H1 (cell line): ENCODE results near the gene RABEP2. TPM values are rescaled to one million over a fixed set of nuclear protein-coding genes. Genes with fewer than 3 reads are reported as not detected.

Experiments
- CTCF ChIA-PET: fragments of 300-600 bp; sonication (Branson Sonifier 250); formaldehyde crosslinking; loops from one replicate; lab custom pipeline; 2021; ENCODE audit not compliant: partially characterized antibody; lab: Charles Lee
- POLR2A ChIA-PET: fragments of 300-600 bp; sonication (Branson Sonifier 250); formaldehyde crosslinking; loops from one replicate; lab custom pipeline; 2021; ENCODE audit warnings: inconsistent platforms; ENCODE audit not compliant: partially characterized antibody; lab: Charles Lee
- DNase-seq, 2 experiments: peaks; one replicate each; pipeline versions ENCODE4 v3.0.0 to v3.0.0-alpha.2; 2010 to 2022; ENCODE audit warnings: low spot score in 2 of 2, low read depth in 1 of 2, mixed read lengths in 1 of 2
- FAIRE-seq: peaks from 2 replicates; lab custom pipeline; 2011; peaks lifted over from hg19 to GRCh38; lab: Jason Lieb, UNC
- H2AFZ ChIP-seq: 2 replicates; pipeline ENCODE4 v1.8.1; 2012; ENCODE audit warnings: low read length, inconsistent platforms
- H2AK5ac ChIP-seq: 2 replicates; pipeline ENCODE4 v1.6.1; 2013; ENCODE audit warnings: low read depth, low read length
- H2BK120ac ChIP-seq: replicated peaks from 2 replicates; pipeline ENCODE3; 2013; ENCODE audit warnings: low read depth, low read length, inconsistent platforms
- H2BK12ac ChIP-seq: 2 replicates; pipeline ENCODE4 v1.6.1; 2013; ENCODE audit warnings: low read depth, low read length
- H2BK15ac ChIP-seq: 2 replicates; pipeline ENCODE4 v1.6.1; 2013; ENCODE audit warnings: low read length
- H2BK20ac ChIP-seq: 2 replicates; pipeline ENCODE4 v1.6.1; 2013; ENCODE audit warnings: low read length
- H2BK5ac ChIP-seq: 2 replicates; pipeline ENCODE4 v1.6.1; 2013; ENCODE audit warnings: low read depth, low read length
- H3K14ac ChIP-seq: 2 replicates; pipeline ENCODE4 v1.6.1; 2013; ENCODE audit warnings: inconsistent platforms; ENCODE audit not compliant: insufficient read length
- H3K18ac ChIP-seq: 2 replicates; pipeline ENCODE4 v1.6.1; 2013; ENCODE audit warnings: low read length; ENCODE audit errors: extremely low read depth
- H3K23ac ChIP-seq: 2 replicates; pipeline ENCODE4 v1.6.1; 2013; ENCODE audit warnings: inconsistent platforms; ENCODE audit not compliant: insufficient read length
- H3K23me2 ChIP-seq: 2 replicates; pipeline ENCODE4 v1.6.1; 2013; ENCODE audit warnings: low read depth, low read length
- H3K27ac ChIP-seq: 2 replicates; pipeline ENCODE4 v1.6.1; 2011; ENCODE audit warnings: low read depth, low read length, inconsistent platforms
- H3K27me3 ChIP-seq, 4 experiments: replicated peaks in 1 of 4; 1 replicate in 1 of 4; 2 replicates in 3 of 4; pipeline versions ENCODE4 v1.6.1 to v1.8.1; 2011 to 2013; ENCODE audit warnings: low read length in 3 of 4, mild to moderate bottlenecking in 3 of 4, inconsistent platforms in 2 of 4, mixed read lengths in 2 of 4, moderate library complexity in 1 of 4; ENCODE audit not compliant: control insufficient read depth in 3 of 4, insufficient read depth in 3 of 4; ENCODE audit errors: extremely low read depth in 1 of 4
- H3K36me3 ChIP-seq, 4 experiments: 2 replicates each; pipeline versions ENCODE4 v1.6.1 to v1.8.1; 2011 to 2013; ENCODE audit warnings: mild to moderate bottlenecking in 4 of 4, low read length in 3 of 4, moderate library complexity in 2 of 4, control low read depth in 1 of 4, inconsistent platforms in 1 of 4; ENCODE audit not compliant: insufficient read depth in 4 of 4, control insufficient read depth in 2 of 4
- H3K4ac ChIP-seq: replicated peaks from 2 replicates; pipeline ENCODE3; 2013; ENCODE audit warnings: low read length, low read depth, mixed read lengths, inconsistent platforms; ENCODE audit not compliant: insufficient read length
- H3K4me1 ChIP-seq, 4 experiments: replicated peaks in 1 of 4; 1 replicate in 1 of 4; 2 replicates in 3 of 4; pipeline versions ENCODE4 v1.6.1 to v1.8.1; 2011 to 2013; ENCODE audit warnings: low read length in 3 of 4, inconsistent platforms in 2 of 4, mixed read lengths in 1 of 4; ENCODE audit not compliant: insufficient read depth in 4 of 4, control insufficient read depth in 3 of 4
- H3K4me2 ChIP-seq, 2 experiments: 2 replicates each; pipeline versions ENCODE4 v1.6.1 to v1.8.1; 2011 to 2013; ENCODE audit warnings: low read depth in 2 of 2, low read length in 2 of 2, control low read depth in 1 of 2, inconsistent platforms in 1 of 2, mild to moderate bottlenecking in 1 of 2; ENCODE audit not compliant: insufficient read depth in 1 of 2
- H3K4me3 ChIP-seq, 4 experiments: fragments of 200-600, 300-600 bp in 1 of 4; sonication (generic), shearing (Covaris generic), sonication (Bioruptor Twin) in 1 of 4; 2 replicates each; pipeline versions ENCODE4 v1.5.1 to v1.8.1; 2011 to 2016; ENCODE audit warnings: low read length in 4 of 4, low read depth in 3 of 4, control low read depth in 2 of 4, inconsistent platforms in 2 of 4, mild to moderate bottlenecking in 2 of 4, mixed read lengths in 1 of 4, moderate library complexity in 1 of 4; ENCODE audit not compliant: insufficient read depth in 2 of 4; ENCODE audit errors: extremely low read depth in 1 of 4
- H3K56ac ChIP-seq: replicated peaks from 2 replicates; pipeline ENCODE3; 2013; ENCODE audit warnings: low read depth, mild to moderate bottlenecking, mixed read lengths, low read length, inconsistent platforms; ENCODE audit not compliant: insufficient read length
- H3K79me1 ChIP-seq: 2 replicates; pipeline ENCODE4 v1.6.1; 2013; ENCODE audit warnings: low read depth, low read length, control low read depth
- H3K79me2 ChIP-seq, 2 experiments: 2 replicates each; pipeline versions ENCODE4 v1.6.1 to v1.8.1; 2012 to 2013; ENCODE audit warnings: low read length in 2 of 2, mild to moderate bottlenecking in 2 of 2, inconsistent platforms in 1 of 2; ENCODE audit not compliant: insufficient read depth in 2 of 2, control insufficient read depth in 1 of 2
- H3K9ac ChIP-seq, 4 experiments: replicated peaks in 1 of 4; 1 replicate in 1 of 4; 2 replicates in 3 of 4; pipeline versions ENCODE4 v1.6.1 to v1.8.1; 2011 to 2013; ENCODE audit warnings: low read depth in 3 of 4, low read length in 3 of 4, control low read depth in 2 of 4, mild to moderate bottlenecking in 2 of 4, moderate library complexity in 2 of 4, inconsistent platforms in 1 of 4; ENCODE audit errors: extremely low read depth in 1 of 4
- H3K9me3 ChIP-seq, 2 experiments: 2 replicates each; pipeline versions ENCODE4 v1.6.1 to v1.8.1; 2012 to 2013; ENCODE audit warnings: mild to moderate bottlenecking in 2 of 2, moderate library complexity in 2 of 2, control low read depth in 1 of 2, inconsistent platforms in 1 of 2, low read depth in 1 of 2, low read length in 1 of 2, mixed read lengths in 1 of 2; ENCODE audit not compliant: insufficient read depth in 2 of 2
- H4K20me1 ChIP-seq, 2 experiments: replicated peaks in 1 of 2; 2 replicates each; pipeline versions ENCODE3 to v1.8.1; 2011 to 2013; ENCODE audit warnings: inconsistent platforms in 2 of 2, low read length in 2 of 2, mild to moderate bottlenecking in 1 of 2; ENCODE audit not compliant: insufficient read depth in 2 of 2, control insufficient read depth in 1 of 2
- H4K5ac ChIP-seq: 2 replicates; pipeline ENCODE4 v1.6.1; 2013; ENCODE audit warnings: low read length, low read depth, mixed read lengths, inconsistent platforms; ENCODE audit not compliant: insufficient read length
- H4K8ac ChIP-seq: 2 replicates; pipeline ENCODE4 v1.8.0; 2013; ENCODE audit warnings: mild to moderate bottlenecking, moderate library complexity, low read length, inconsistent platforms; ENCODE audit not compliant: insufficient read depth; ENCODE audit errors: extremely low read depth
- H4K91ac ChIP-seq: replicated peaks from 2 replicates; pipeline ENCODE3; 2013; ENCODE audit warnings: low read length, mixed read lengths, inconsistent platforms; ENCODE audit not compliant: insufficient read length
- BACH1 ChIP-seq: IDR thresholded peaks from 2 replicates; pipeline ENCODE4 v1.6.1; 2012; ENCODE audit warnings: low read length, improper control_type of control experiment
- NRF1 ChIP-seq: IDR thresholded peaks from 2 replicates; pipeline ENCODE4 v1.6.1; 2011; ENCODE audit warnings: mild to moderate bottlenecking, low read depth, low read length, improper control_type of control experiment
- POLR2A ChIP-seq, 2 experiments: IDR thresholded peaks; 1 replicate in 1 of 2; 2 replicates in 1 of 2; pipeline ENCODE4 v1.6.1; 2011; ENCODE audit warnings: low read depth in 2 of 2, low read length in 2 of 2, mild to moderate bottlenecking in 2 of 2; ENCODE audit errors: control extremely low read depth in 1 of 2
- SRF ChIP-seq: IDR thresholded peaks from 2 replicates; pipeline ENCODE4 v1.6.1; 2011; ENCODE audit warnings: mild to moderate bottlenecking, low read depth, low read length, moderate library complexity
- WGBS, 2 experiments: shearing (Covaris generic) in 1 of 2; methylation state at CpG; one replicate each; pipeline versions ENCODE4 v1.1.6 to v1.1.7; 2013 to 2015; ENCODE audit warnings: low lambda C conversion rate in 2 of 2, mixed read lengths in 2 of 2, inconsistent platforms in 1 of 2, low coverage in 1 of 2, missing lambda C conversion rate in 1 of 2; ENCODE audit not compliant: insufficient replicate concordance in 2 of 2, insufficient coverage in 1 of 2, insufficient read length in 1 of 2; ENCODE audit errors: extremely low coverage in 1 of 2, missing lambda C conversion rate in 1 of 2; 5-methylcytosine and 5-hydroxymethylcytosine counted together
- polyA plus RNA-seq, 7 experiments: library from polyadenylated mRNA; depleted of rRNA in 3 of 7; stranded (reverse) in 5 of 7; unstranded in 2 of 7; fragments of >200 nt in 5 of 7; fragments of 200-250 nt in 2 of 7; gene quantifications; 1 replicate in 5 of 7; 2 replicates in 1 of 7; 4 replicates in 1 of 7; pipeline versions ENCODE4 v1.2.1 to v1.2.3, GENCODE V29; 2011 to 2013; ENCODE audit warnings: missing spikeins in 2 of 7, mixed read lengths in 2 of 7
- total RNA-seq: library from RNA; stranded (reverse); fragmentation: NEBNext Ultra II Directional; extraction: Animal tissue kit (Norgen Biotek cat#: 25700); gene quantifications from 2 replicates; pipeline ENCODE4 v1.2.1, GENCODE V29; 2021

RABEP2 gene
- total and polyA plus RNA-seq, 2 of the 8 experiments (the other 6 are each of a cell fraction or from before 2014, with no cell fraction given), result 10.4 to 14.9 TPM

DNA sequence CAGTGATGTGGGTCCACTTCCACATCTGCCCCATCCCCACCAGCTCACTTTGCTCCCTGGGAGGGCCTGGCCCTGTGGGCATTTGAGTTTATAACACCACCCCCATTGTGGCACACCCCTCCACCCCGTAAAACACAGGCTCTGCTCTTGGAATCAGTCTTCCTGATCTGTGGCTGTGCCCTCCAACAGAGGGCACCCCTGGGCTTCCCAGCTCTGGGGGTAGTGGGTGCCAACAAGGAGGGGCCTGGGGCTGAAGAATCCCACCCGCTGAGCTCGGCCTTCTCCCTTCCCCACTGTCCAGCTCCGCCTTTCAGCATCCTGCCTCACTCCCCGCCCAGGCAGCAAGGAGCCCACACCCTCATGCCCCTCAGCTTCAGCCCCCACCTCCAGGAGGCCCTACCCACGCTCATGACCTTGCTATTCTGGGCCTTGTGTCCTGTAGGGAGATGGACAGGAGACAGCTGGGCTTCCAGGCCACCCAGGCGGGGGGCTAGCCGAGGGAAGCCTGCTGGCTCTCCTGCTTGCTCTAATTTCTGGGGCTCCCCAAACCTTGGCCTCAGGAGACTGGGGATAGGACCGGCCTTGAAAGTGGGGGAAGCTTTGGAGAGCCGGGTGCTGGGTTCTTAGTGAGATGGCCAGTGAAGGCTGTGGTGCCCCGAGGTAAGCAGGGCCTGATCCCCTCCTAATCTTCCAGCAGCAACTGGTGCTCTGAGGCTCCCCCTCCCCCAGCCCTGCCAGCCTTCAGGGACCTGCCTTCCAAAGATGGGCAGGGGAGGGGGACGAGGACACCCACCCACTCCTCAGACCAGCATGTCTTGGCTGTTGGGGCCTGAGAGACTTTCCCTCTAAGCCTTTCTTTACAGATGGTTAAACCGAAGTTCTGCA, 49.7 kb downstream of the RABEP2 start:
- Histone ChIP-seq H3K14ac (no peak overlapping the region), H2AK5ac (no peak overlapping the region), H2BK15ac (no peak overlapping the region), H3K9ac (no peak overlapping the region), H3K4me3 (no peak overlapping the region), H3K18ac (no peak overlapping the region), H3K4me1 (peaks cover 0 to 20% (median 12%) of the 10 kb centered on the region in 4 experiments; a peak in 6 of 7 replicates), H3K79me2 (no peaks in the 10 kb centered on the region), H4K20me1 (peaks cover 2 to 17% of the 10 kb centered on the region in 2 experiments), H3K56ac (no peak overlapping the region), H4K8ac (no peak overlapping the region; the same call in 1 of the 2 replicates), H2BK120ac (no peak overlapping the region)
- POLR2A ChIA-PET, result interaction anchor here (0.9 to 13.3 kb wide), 11 partner anchors 8 to 76 kb away, joined by 3 to 164 read pairs (median 3); partner anchors contain the start of genes SH2B1 and TUFM
- TF ChIP-seq SRF, result no peak
- TF ChIP-seq POLR2A (IDR thresholded peaks at IDR 0.05; ENCODE audit: control extremely low read depth in 1 of 2, low read depth in 2 of 2, low read length in 2 of 2), result 0 out of 3 replicates have a peak, but pooled peaks of 1 of the 2 experiments have one; percentile 6
- no peak for TF ChIP-seq BACH1
- no peak for TF ChIP-seq NRF1
- TF ChIP-seq, all 59 proteins: peak for 1
- no peak overlapping the region for H4K5ac ChIP-seq
- peaks cover 0 to 10% (median under 1%) of the 10 kb centered on the region in 4 experiments; a peak in 6 of 8 replicates for H3K36me3 ChIP-seq
- no peaks in the 10 kb centered on the region; the same call in none of the 2 replicates for H3K79me1 ChIP-seq
- H3K4ac ChIP-seq, result no peak overlapping the region
- H3K23me2 ChIP-seq, result peaks cover 8% of the 10 kb centered on the region; the same call in 1 of the 2 replicates
- CTCF ChIA-PET, result interaction anchor here (1.2 to 5.1 kb wide), 10 partner anchors 10 to 106 kb away, joined by 3 to 42 read pairs (median 12); partner anchors contain the start of genes NFATC2IP, RABEP2 and SH2B1
- H3K27ac ChIP-seq, result no peak overlapping the region
- H2BK20ac ChIP-seq, result no peak overlapping the region
- no peak overlapping the region for H4K91ac ChIP-seq
- H3K4me2 ChIP-seq, result no peak overlapping the region
- DNase-seq (no peak), FAIRE-seq (no peak)
- no peak overlapping the region for H2AFZ ChIP-seq
- H3K23ac ChIP-seq, result no peak overlapping the region
- no peak overlapping the region for H2BK12ac ChIP-seq
- 91% methylated on average over 12 of the region's 13 CpGs; no CpG with 5 or more reads in 1 of the 2 experiments for WGBS, 2 experiments
- H3K9me3 ChIP-seq, result no peaks in the 10 kb centered on the region
- H3K27me3 ChIP-seq, result no peaks in the 10 kb centered on the region
- no peak overlapping the region; the same call in 1 of the 2 replicates for H2BK5ac ChIP-seq
